A673 (cell line): ENCODE data around the gene SRRM1. TPM values are rescaled to one million over a fixed set of nuclear protein-coding genes. Genes with fewer than 3 reads are reported as not detected.

Source experiments
- BruUV-seq: library from RNA; stranded (reverse); fragments of 400-500 nt; replicated peaks from 2 replicates; lab custom pipeline; 2021; lab: Mats Ljungman, UMichigan
- CTCF ChIA-PET: fragments of 300-600 bp; sonication (Branson Sonifier 250); formaldehyde crosslinking; loops from one replicate; lab custom pipeline; 2022; ENCODE audit warnings: antibody characterized with exemption; lab: Charles Lee
- POLR2A ChIA-PET: fragments of 300-600 bp; sonication (Branson Sonifier 250); formaldehyde crosslinking; loops from one replicate; lab custom pipeline; 2022; ENCODE audit warnings: antibody characterized with exemption; ENCODE audit not compliant: low non-redundant PET; lab: Charles Lee
- DNase-seq: peaks from one replicate; pipeline ENCODE4 v3.0.0-alpha.2; 2015; ENCODE audit warnings: low spot score
- H3K27ac ChIP-seq: fragments of 200-600 bp; sonication (generic); 2 replicates; pipeline ENCODE4 v1.5.1; 2016; ENCODE audit warnings: mixed run types, low read depth, mild to moderate bottlenecking, mixed read lengths, antibody characterized with exemption, low read length; ENCODE audit not compliant: poor library complexity, severe bottlenecking
- H3K27me3 ChIP-seq: fragments of 200-600 bp; sonication (generic); replicated peaks from 2 replicates; pipeline ENCODE4 v1.6.1; 2017; ENCODE audit warnings: mixed run types, low read depth, mild to moderate bottlenecking, mixed read lengths, antibody characterized with exemption, low read length; ENCODE audit not compliant: insufficient read depth, poor library complexity
- H3K36me3 ChIP-seq: fragments of 200-600 bp; sonication (generic); 2 replicates; pipeline ENCODE4 v1.6.1; 2016; ENCODE audit warnings: mixed run types, mild to moderate bottlenecking, mixed read lengths, antibody characterized with exemption, low read length; ENCODE audit not compliant: insufficient read depth, poor library complexity, severe bottlenecking
- H3K4me1 ChIP-seq: fragments of 200-600 bp; sonication (generic); 2 replicates; pipeline ENCODE4 v1.6.1; 2017; ENCODE audit warnings: mixed run types, mild to moderate bottlenecking, mixed read lengths, antibody characterized with exemption, low read length; ENCODE audit not compliant: insufficient read depth, poor library complexity, severe bottlenecking
- H3K4me3 ChIP-seq: fragments of 200-600 bp; sonication (generic); 2 replicates; pipeline ENCODE4 v1.5.1; 2016; ENCODE audit warnings: low read depth, mixed run types, mild to moderate bottlenecking, mixed read lengths, low read length; ENCODE audit not compliant: poor library complexity, severe bottlenecking
- H3K9me3 ChIP-seq: fragments of 200-600 bp; sonication (generic); 2 replicates; pipeline ENCODE4 v1.6.1; 2016; ENCODE audit warnings: mixed run types, low read depth, mild to moderate bottlenecking, mixed read lengths, antibody characterized with exemption, low read length; ENCODE audit not compliant: poor library complexity, severe bottlenecking
- CTCF ChIP-seq: fragments of 300-800, 200-600 bp; sonication (generic); conservative IDR thresholded peaks from 2 replicates; pipeline ENCODE4 v1.5.1; 2017; ENCODE audit warnings: low read depth, mild to moderate bottlenecking, antibody characterized with exemption, low read length, moderate library complexity, mixed read lengths
- EZH2 ChIP-seq: fragments of 200-600 bp; sonication (generic); IDR thresholded peaks from 2 replicates; pipeline ENCODE4 v1.6.1; 2017; ENCODE audit warnings: borderline replicate concordance, low read depth, mild to moderate bottlenecking, mixed read lengths, antibody characterized with exemption, low read length; ENCODE audit not compliant: poor library complexity, severe bottlenecking
- intact Hi-C: fragments of 100-400 bp; cut with micrococcal nuclease; formaldehyde crosslinking; loops from one replicate; pipeline ENCODE4 v1.10.0; 2022; ENCODE audit not compliant: unreplicated experiment
- total RNA-seq: library from RNA; stranded (reverse); gene quantifications from 2 replicates; pipeline ENCODE4 v1.2.3, GENCODE V29; 2021

SRRM1 gene
- total RNA-seq, 1 experiment from 2014 or later = 185 TPM

GRCh38 chr1:24657781-24658180, 14.7 kb downstream of the SRRM1 start:
- ChIA-PET CTCF (no interaction called here), POLR2A (interaction anchor here (0.7 kb wide), 1 partner anchor 12 kb away, joined by 16 read pairs; no protein-coding TSS in a partner anchor)
- intact Hi-C loops = no loop called here
- TF ChIP-seq EZH2 (no peak), CTCF (no peak)
- no peaks in the 10 kb centered on the region for H3K9me3 ChIP-seq
- BruUV-seq = no TSS peak
- DNase-seq = no peak
- H3K27me3 ChIP-seq = no peaks in the 10 kb centered on the region
- no peak overlapping the region for H3K4me3 ChIP-seq
- H3K27ac ChIP-seq = no peak overlapping the region
- peaks cover 98% of the 10 kb centered on the region for H3K36me3 ChIP-seq
- no peaks in the 10 kb centered on the region for H3K4me1 ChIP-seq

GRCh38 chr1:24659166-24659904, 16.2 kb downstream of the SRRM1 start:
- H3K4me3 ChIP-seq = no peak overlapping the region
- TF ChIP-seq CTCF = no peak
- TF ChIP-seq EZH2 = no peak
- CTCF ChIA-PET = interaction anchor here (0.6 kb wide), 2 partner anchors 13 to 123 kb away, joined by 3 to 5 read pairs; no protein-coding TSS in a partner anchor
- H3K27ac ChIP-seq = no peak overlapping the region
- no peaks in the 10 kb centered on the region for H3K4me1 ChIP-seq
- no peaks in the 10 kb centered on the region for H3K9me3 ChIP-seq
- no peak for DNase-seq
- intact Hi-C loops = no loop called here
- no peaks in the 10 kb centered on the region for H3K27me3 ChIP-seq
- no TSS peak for BruUV-seq
- POLR2A ChIA-PET = interaction anchor here (0.6 kb wide), 1 partner anchor 241 kb away, joined by 3 read pairs; no protein-coding TSS in a partner anchor
- H3K36me3 ChIP-seq = peaks cover 95% of the 10 kb centered on the region

GRCh38 chr1:24659993-24660665, 17.0 kb downstream of the SRRM1 start:
- no TSS peak for BruUV-seq
- Histone ChIP-seq H3K27me3 (no peaks in the 10 kb centered on the region), H3K4me1 (no peaks in the 10 kb centered on the region), H3K27ac (no peak overlapping the region), H3K36me3 (peaks cover 94% of the 10 kb centered on the region), H3K4me3 (no peak overlapping the region), H3K9me3 (no peaks in the 10 kb centered on the region)
- ChIA-PET POLR2A (interaction anchor here (0.6 kb wide), 1 partner anchor 183 kb away, joined by 3 read pairs; no protein-coding TSS in a partner anchor), CTCF (interaction anchor here (0.6 kb wide), 1 partner anchor 12 kb away, joined by 3 read pairs; no protein-coding TSS in a partner anchor)
- TF ChIP-seq CTCF = no peak
- TF ChIP-seq EZH2 = no peak
- intact Hi-C loops = no loop called here
- no peak for DNase-seq
